DND-41 (cell line): ENCODE data around the gene UNK.

ENCODE experiments used
- CTCF ChIP-seq: IDR thresholded peaks from 2 replicates; pipeline ENCODE4 v1.5.1; 2012; ENCODE audit warnings: borderline replicate concordance, low read length, moderate library complexity, mild to moderate bottlenecking; ENCODE audit not compliant: poor library complexity, severe bottlenecking; ENCODE audit errors: extremely low read depth
- EZH2 ChIP-seq: IDR thresholded peaks from 3 replicates; pipeline ENCODE4 v1.6.1; 2012; ENCODE audit warnings: borderline replicate concordance, low read depth, mild to moderate bottlenecking, moderate library complexity, low read length, inconsistent platforms; ENCODE audit not compliant: severe bottlenecking

- TF ChIP-seq CTCF (no peak), EZH2 (no peak)
Observed at GRCh38 chr17:75835654-75835987, 51.0 kb downstream of the UNK start.
